Superior temporal gyrus (tissue), 1 donor: ENCODE measurements around the gene DIPK1A.
A peak's percentile ranks its signal among the peaks of the same experiment; 100 is the strongest.
"Not testable (repeated sequence)": the region's sequence is repeated elsewhere in the genome, so short reads cannot be mapped to it uniquely, and the experiment has no call there.

Source experiments
- DNase-seq: peaks from one replicate; pipeline ENCODE4 v3.0.0-alpha.2; 2016; ENCODE audit errors: extremely low spot score

Gene DIPK1A

GRCh38 chr1:92921031-92922023 lies 39.9 kb downstream of the DIPK1A start:
- no peak for DNase-seq

GRCh38 chr1:92916899-92917298 lies 44.4 kb downstream of the DIPK1A start:
- DNase-seq: no peak

GRCh38 chr1:92915547-92915946 lies 45.7 kb downstream of the DIPK1A start:
- no peak for DNase-seq

GRCh38 chr1:92913093-92913819 lies 48.0 kb downstream of the DIPK1A start:
- no peak for DNase-seq

- no peak for DNase-seq
Measured at GRCh38 chr1:92910081-92910480, 51.2 kb downstream of the DIPK1A start.

GRCh38 chr1:92909321-92909720 lies 51.9 kb downstream of the DIPK1A start:
- DNase-seq: peak; percentile 58

GRCh38 chr1:92907949-92908684 lies 53.1 kb downstream of the DIPK1A start:
- no peak for DNase-seq

- no peak for DNase-seq
Measured at GRCh38 chr1:92903765-92904164, 57.5 kb downstream of the DIPK1A start.

- no peak for DNase-seq
Measured at GRCh38 chr1:92902406-92902744, 58.9 kb downstream of the DIPK1A start.

- DNase-seq: no peak
Measured at GRCh38 chr1:92901699-92902405, 59.4 kb downstream of the DIPK1A start.

GRCh38 chr1:92901126-92901525 lies 60.1 kb downstream of the DIPK1A start:
- DNase-seq: no peak

GRCh38 chr1:92900539-92900938 lies 60.7 kb downstream of the DIPK1A start:
- no peak for DNase-seq

- DNase-seq: no peak
Measured at GRCh38 chr1:92899780-92900179, 61.5 kb downstream of the DIPK1A start.

- DNase-seq: not testable (repeated sequence)
Measured at GRCh38 chr1:92898053-92898452, 63.2 kb downstream of the DIPK1A start.

GRCh38 chr1:92887465-92887864 lies 73.8 kb downstream of the DIPK1A start:
- no peak for DNase-seq

GRCh38 chr1:92886886-92887419 lies 74.3 kb downstream of the DIPK1A start:
- no peak for DNase-seq

GRCh38 chr1:92884195-92884594 lies 77.1 kb downstream of the DIPK1A start:
- DNase-seq: no peak

GRCh38 chr1:92883297-92883696 lies 78.0 kb downstream of the DIPK1A start:
- peak; percentile 34 for DNase-seq

GRCh38 chr1:92882819-92883218 lies 78.4 kb downstream of the DIPK1A start:
- DNase-seq: no peak

GRCh38 chr1:92881391-92881790 lies 79.9 kb downstream of the DIPK1A start:
- peak; percentile 44 for DNase-seq

GRCh38 chr1:92879316-92879968 lies 81.8 kb downstream of the DIPK1A start:
- DNase-seq: peak; percentile 54
